ENCODE measurements around the gene PTPRN2. TPM values are rescaled to one million over a fixed set of nuclear protein-coding genes. Genes with fewer than 3 reads are reported as not detected.

PTPRN2 gene
- total RNA-seq, 1 donor from 2014 or later, result 32.2 TPM

DNA sequence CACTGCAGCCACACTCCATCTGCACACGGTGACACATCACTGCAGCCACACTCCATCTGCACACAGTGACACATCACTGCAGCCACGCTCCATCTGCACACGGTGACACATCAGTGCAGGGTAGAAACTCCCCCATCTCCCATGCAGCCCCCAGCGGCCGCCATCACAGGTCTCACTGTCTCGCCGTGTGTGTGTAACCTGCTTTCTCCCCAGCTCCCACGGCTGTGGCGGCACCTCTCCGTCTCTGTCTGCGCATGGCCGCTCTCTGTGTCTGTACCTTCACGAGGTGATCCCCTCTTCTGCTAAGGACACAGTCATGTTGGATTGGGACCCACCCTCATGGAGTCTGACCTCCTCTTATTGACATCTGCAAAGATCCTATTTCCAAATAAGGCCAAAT, 527.4 kb downstream of the PTPRN2 start:
- no peaks in the 10 kb centered on the region for H3K27me3 Mint-ChIP-seq (ENCODE audit: low read depth)
- peaks cover 10% of the 10 kb centered on the region for H3K4me1 Mint-ChIP-seq
- H3K36me3 Mint-ChIP-seq (ENCODE audit: low read depth), result no peaks in the 10 kb centered on the region
- H3K4me3 Mint-ChIP-seq, result no peak overlapping the region
- no peaks in the 10 kb centered on the region for H3K9me3 Mint-ChIP-seq
- no peak for DNase-seq (ENCODE audit: low read depth, low spot score)
- TF ChIP-seq, protein P1, sequence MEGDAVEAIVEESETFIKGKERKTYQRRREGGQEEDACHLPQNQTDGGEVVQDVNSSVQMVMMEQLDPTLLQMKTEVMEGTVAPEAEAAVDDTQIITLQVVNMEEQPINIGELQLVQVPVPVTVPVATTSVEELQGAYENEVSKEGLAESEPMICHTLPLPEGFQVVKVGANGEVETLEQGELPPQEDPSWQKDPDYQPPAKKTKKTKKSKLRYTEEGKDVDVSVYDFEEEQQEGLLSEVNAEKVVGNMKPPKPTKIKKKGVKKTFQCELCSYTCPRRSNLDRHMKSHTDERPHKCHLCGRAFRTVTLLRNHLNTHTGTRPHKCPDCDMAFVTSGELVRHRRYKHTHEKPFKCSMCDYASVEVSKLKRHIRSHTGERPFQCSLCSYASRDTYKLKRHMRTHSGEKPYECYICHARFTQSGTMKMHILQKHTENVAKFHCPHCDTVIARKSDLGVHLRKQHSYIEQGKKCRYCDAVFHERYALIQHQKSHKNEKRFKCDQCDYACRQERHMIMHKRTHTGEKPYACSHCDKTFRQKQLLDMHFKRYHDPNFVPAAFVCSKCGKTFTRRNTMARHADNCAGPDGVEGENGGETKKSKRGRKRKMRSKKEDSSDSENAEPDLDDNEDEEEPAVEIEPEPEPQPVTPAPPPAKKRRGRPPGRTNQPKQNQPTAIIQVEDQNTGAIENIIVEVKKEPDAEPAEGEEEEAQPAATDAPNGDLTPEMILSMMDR (conservative IDR thresholded peaks at IDR 0.05), result no peak
- H3K27ac Mint-ChIP-seq (ENCODE audit: unreplicated experiment), result no peak overlapping the region

DNA sequence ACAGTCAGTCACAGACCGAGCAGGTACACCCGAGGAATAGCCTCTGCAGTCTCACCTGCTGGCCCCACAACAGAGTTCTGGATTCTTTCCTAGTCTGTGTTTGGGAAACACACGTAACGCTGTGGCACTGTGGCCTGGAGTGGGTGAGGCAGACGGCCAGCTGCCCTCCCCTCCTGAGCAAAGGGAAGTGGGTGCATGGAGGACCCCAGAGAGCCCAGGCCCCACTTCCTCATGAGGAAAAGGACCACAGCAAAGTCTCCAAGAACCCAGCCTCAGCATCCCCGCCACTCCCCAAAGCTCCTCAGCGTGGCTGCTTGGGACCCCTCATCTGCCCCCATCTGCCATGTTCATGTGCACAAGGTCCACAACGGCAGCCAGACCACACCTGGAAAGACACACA, 530.2 kb downstream of the PTPRN2 start:
- no peak overlapping the region for H3K4me3 Mint-ChIP-seq
- DNase-seq (ENCODE audit: low read depth, low spot score), result no peak
- no peaks in the 10 kb centered on the region for H3K4me1 Mint-ChIP-seq
- H3K36me3 Mint-ChIP-seq (ENCODE audit: low read depth), result no peaks in the 10 kb centered on the region
- TF ChIP-seq, protein P1 (conservative IDR thresholded peaks at IDR 0.05), result no peak
- H3K9me3 Mint-ChIP-seq, result no peaks in the 10 kb centered on the region
- no peak overlapping the region for H3K27ac Mint-ChIP-seq (ENCODE audit: unreplicated experiment)
- no peaks in the 10 kb centered on the region for H3K27me3 Mint-ChIP-seq (ENCODE audit: low read depth)

DNA sequence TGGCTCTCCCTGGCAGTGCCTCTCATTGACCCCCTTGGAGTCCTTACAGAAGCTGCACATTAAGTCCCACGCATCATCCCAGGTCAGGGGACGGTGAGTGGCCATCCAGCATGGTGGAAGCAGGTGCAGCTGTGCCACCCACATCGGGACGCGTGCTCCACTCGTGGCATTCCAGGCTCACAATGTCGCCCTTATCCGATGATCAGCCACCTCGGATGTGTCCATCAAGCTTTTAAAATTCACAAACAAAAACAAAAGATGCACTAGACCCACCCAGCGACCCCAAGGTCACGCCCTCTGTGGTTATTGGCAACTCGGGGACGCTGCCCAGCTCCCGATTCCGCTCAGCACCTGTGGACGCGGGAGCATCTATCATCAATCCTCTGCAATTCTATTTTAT, 530.9 kb downstream of the PTPRN2 start:
- no peaks in the 10 kb centered on the region for H3K36me3 Mint-ChIP-seq (ENCODE audit: low read depth)
- no peaks in the 10 kb centered on the region for H3K9me3 Mint-ChIP-seq
- no peak overlapping the region for H3K4me3 Mint-ChIP-seq
- H3K27ac Mint-ChIP-seq (ENCODE audit: unreplicated experiment), result no peak overlapping the region
- no peaks in the 10 kb centered on the region for H3K4me1 Mint-ChIP-seq
- H3K27me3 Mint-ChIP-seq (ENCODE audit: low read depth), result no peaks in the 10 kb centered on the region
- TF ChIP-seq, protein P1 (conservative IDR thresholded peaks at IDR 0.05), result no peak
- DNase-seq (ENCODE audit: low read depth, low spot score), result no peak

DNA sequence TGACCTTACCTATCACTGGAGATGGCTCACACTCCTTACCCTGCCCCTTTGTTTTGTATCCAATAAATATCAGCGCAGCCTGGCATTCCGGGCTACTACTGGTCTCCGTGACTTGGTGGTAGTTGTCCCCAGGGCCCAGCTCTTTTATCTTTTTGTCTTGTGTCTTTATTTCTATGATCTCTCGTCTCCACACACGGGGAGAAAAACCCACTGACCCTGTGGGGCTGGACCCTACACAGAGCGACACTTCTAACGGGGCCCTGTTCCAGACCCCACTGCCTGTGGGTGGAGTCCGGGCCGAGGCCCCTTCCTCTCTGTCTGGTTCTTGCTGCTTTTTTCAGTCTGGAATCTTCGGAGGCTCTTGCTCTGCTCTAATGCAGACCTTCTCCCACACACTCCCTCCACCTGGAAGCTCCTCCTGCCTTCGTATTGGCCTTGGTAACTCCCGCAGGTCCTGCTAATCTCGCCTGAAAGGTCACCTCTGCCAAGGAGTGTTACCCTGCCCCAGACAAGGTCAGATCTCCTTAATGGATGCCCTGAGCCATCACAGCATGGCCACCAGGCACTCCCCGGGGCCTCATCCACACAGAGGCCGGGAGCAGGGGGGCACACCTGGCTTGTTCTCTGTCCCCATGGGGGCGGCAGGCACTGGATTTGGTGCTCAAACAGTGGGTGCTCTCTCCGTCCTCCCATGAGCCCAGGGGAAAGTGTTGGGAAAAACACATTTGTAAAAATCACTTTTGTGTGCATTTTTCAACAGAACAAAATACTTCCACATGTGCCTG, 531.7 kb downstream of the PTPRN2 start:
- no peaks in the 10 kb centered on the region for H3K27me3 Mint-ChIP-seq (ENCODE audit: low read depth)
- TF ChIP-seq, protein P1 (conservative IDR thresholded peaks at IDR 0.05), result no peak
- no peaks in the 10 kb centered on the region for H3K36me3 Mint-ChIP-seq (ENCODE audit: low read depth)
- no peaks in the 10 kb centered on the region for H3K9me3 Mint-ChIP-seq
- H3K27ac Mint-ChIP-seq (ENCODE audit: unreplicated experiment), result no peak overlapping the region
- no peaks in the 10 kb centered on the region for H3K4me1 Mint-ChIP-seq
- no peak overlapping the region for H3K4me3 Mint-ChIP-seq
- no peak for DNase-seq (ENCODE audit: low read depth, low spot score)

DNA sequence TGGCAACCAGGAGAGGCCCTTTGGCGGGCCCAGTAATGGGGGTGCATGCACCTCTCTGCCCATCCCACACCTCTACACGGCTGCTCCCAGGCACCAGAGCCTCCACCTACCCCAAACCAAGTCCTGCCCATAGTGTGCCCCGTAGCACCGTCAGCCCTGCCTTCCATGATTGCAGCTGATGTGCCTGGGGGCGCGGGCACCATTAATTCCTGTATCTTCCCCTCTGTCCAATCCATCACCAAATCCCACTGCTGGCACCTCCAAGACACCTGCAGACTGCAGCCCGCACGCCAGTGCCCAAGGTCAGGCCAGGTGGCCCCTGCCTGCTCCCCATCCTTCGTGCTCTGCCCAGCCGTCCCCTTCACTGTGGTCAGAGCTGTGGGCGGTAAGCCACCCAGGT, 533.0 kb downstream of the PTPRN2 start:
- peaks cover 2% of the 10 kb centered on the region for H3K36me3 Mint-ChIP-seq (ENCODE audit: low read depth)
- H3K9me3 Mint-ChIP-seq, result no peaks in the 10 kb centered on the region
- no peaks in the 10 kb centered on the region for H3K27me3 Mint-ChIP-seq (ENCODE audit: low read depth)
- no peaks in the 10 kb centered on the region for H3K4me1 Mint-ChIP-seq
- no peak for DNase-seq (ENCODE audit: low read depth, low spot score)
- H3K4me3 Mint-ChIP-seq, result no peak overlapping the region
- no peak overlapping the region for H3K27ac Mint-ChIP-seq (ENCODE audit: unreplicated experiment)
- TF ChIP-seq, protein P1 (conservative IDR thresholded peaks at IDR 0.05), result no peak
